Erythroblast (primary cell): ENCODE measurements around the gene MAPK1IP1L.
A peak's percentile ranks its signal among the peaks of the same experiment; 100 is the strongest.
"Not testable (repeated sequence)": the region's sequence is repeated elsewhere in the genome, so short reads cannot be mapped to it uniquely, and the experiment has no call there.

Experiments
- DNase-seq, 2 experiments: peaks; one replicate each; lab custom pipeline; 2025; lab: John Stamatoyannopoulos, UW
- GATA1 ChIP-seq: IDR thresholded peaks from 2 replicates; pipeline ENCODE4 v1.6.1; 2011; ENCODE audit warnings: low read depth, mild to moderate bottlenecking, control low read depth, low read length, moderate library complexity
- POLR2A ChIP-seq: IDR thresholded peaks from 2 replicates; pipeline ENCODE4 v1.6.1; 2011; ENCODE audit warnings: mild to moderate bottlenecking, low read length

Gene MAPK1IP1L

DNA sequence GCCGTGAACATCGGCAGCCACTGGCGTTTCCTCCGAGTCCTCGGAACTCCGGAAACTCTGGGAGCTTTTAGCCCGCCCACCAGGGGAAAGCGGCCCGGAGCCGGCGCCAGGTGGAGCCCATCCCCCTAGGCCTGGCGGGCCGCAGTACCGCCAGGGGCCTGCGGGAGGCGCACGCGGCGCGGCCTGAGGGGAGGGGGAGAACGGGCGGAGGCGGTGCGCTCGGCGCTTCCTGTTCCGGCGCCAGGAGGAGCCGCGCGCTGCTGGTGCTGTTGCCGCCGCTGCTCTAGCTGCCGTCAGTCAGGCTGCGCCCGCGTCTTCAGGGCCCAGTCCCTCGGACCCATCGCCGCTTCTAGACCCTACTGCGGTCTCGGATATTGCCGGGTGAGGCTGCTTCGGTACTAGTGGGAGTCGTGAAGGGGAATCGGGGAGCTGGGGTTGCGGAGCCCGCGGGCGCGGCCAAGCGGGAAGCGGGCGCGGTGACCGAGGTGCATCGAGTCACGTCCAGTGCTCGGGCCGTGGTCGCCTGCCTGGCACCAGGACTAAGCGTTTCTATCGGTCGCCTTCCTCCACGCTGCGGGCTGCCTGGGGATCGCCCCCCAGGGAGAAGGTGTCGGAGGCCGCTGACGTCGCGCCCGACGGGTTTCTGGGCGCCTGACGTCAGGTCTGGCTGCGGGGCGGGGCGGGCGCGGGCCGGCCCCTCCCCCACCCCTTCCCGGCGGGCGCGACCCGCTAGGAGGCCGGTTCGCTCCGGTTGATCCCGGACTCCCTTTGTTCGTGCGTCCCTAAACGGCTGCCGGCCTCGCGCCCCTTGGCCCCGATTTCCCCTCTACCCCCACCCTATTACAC, at the start of gene MAPK1IP1L:
TSS of gene MAPK1IP1L (plus strand) at position 225 of the 846 bp plus-strand sequence. CDS start 10,037 bp downstream, outside the sequence.
- TF ChIP-seq POLR2A (peak; percentile 100), GATA1 (no peak)
- peak; percentile 93 to 96 for DNase-seq

DNA sequence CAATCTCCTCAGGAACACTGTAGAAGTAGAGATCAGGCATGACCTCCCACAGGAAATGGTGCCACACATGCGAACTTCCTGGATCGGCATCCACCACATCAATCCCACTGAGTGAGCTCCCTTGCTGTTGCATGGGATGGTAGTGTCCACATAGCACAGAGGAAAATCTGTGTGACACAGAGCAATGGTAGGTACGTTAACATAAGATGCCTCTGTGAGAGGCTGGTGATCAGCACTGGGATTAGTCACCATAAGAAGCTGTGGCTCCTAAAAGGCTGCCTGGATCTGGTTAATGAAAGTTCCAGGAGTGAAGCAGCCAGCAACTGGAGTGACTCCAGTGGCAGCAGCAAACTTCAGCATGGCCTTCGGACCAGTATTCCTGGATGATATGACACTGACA, 46.4 kb upstream of the MAPK1IP1L start:
- no peak for DNase-seq
- no peak for TF ChIP-seq GATA1
- no peak for TF ChIP-seq POLR2A

DNA sequence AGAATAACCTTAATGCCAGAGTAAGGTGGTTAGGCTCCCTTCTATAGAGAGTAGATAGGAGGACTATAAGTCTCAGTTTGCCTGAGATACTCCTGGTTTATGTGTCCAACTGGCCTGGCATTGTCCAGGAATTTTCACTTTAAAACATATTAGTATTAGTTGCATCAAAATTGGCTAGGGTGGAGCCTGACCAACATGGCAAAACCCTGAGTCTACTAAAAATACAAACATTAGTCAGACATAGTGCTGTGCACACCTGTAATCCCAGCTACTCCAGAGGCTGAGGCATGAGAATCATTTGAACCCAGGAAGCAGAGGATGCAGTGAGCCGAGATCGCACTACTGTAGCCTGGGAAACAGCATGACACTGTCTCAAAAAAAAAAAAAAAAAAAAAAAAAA, 36.4 kb upstream of the MAPK1IP1L start:
- TF ChIP-seq POLR2A = no peak
- TF ChIP-seq GATA1 = no peak
- no peak for DNase-seq

DNA sequence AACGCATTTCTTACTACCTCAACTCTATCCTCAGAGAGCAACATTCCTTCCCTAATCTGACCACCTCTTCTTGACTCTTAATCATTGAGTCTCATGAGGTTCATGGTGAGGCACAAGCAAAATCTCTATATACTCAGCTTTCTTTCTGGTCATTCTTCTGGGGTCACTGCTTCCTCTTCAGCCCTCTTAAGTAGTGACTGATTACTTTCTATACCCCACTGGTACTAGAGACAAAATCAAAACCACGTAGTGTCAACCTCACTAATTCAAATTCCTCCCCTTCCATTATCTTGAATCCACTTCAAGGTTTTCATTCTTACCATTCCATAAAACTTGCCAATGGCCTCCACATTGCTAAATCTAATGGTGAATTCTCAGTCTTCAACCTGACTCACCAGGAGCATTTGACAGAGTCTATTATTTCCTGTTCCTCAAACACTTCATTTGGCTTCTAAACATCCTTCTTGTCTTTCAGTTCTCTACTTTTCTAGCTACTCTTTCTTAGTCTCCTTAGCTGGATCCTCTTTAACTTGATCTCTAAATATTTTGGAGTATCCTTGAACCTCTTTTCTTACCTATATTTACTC, 31.4 kb upstream of the MAPK1IP1L start:
- no peak for TF ChIP-seq GATA1
- TF ChIP-seq POLR2A = no peak
- peak in 1 of 2 experiments; percentile 46 for DNase-seq

DNA sequence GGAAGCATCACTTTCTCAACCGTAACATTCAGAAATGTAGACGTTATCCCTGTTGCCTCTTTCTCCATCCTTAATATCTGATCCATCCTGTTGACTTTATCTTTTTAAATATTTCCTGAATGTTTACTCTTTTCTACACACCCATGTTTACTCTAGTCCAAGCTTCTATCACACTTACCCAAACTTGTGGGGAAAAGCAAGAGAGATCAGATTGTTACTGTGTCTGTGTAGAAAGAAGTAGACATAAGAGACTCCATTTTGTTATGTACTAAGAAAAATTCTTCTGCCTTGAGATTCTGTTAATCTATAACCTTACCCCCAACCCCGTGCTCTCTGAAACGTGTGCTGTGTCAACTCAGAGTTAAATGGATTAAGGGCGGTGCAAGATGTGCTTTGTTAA, 27.1 kb upstream of the MAPK1IP1L start:
- DNase-seq = not testable (repeated sequence)

DNA sequence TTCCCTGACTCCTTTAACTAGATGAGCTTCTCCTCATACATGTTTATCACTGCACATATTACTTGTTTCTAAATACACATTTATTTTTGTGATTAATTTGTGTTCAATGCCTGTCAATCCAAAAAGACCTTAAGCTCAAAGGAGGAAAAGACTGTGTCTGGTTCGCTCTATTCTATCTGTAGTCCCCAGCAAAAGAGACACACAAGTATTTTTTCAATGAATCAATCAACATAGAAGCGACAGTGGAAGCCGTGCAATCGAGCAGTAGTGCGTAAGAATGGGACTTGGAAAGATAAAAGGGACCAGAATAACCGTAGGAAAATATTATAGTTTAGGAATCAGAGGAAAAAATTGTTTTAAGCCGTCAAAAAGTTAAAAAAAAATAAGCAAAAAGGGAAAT, 25.5 kb upstream of the MAPK1IP1L start:
- DNase-seq = peak; percentile 43 to 55
- no peak for TF ChIP-seq GATA1
- TF ChIP-seq POLR2A = no peak

DNA sequence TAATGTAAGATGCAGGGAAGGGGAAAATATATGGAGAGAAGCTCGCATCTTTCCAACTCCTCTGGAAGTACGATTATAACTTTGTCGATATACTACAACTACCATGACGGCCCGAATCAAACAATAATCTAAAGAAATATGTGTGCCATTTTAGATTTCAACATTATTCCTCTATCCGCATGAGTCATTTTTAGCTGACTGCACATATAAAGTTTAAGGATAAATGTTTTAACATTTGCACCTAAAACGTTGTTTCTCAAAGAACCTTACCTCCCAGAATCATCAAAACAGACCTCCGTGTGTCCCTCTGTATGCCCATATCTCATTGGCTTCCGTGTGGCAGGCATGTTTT, 25.0 kb upstream of the MAPK1IP1L start:
- DNase-seq = no peak
- no peak for TF ChIP-seq POLR2A
- TF ChIP-seq GATA1 = no peak

DNA sequence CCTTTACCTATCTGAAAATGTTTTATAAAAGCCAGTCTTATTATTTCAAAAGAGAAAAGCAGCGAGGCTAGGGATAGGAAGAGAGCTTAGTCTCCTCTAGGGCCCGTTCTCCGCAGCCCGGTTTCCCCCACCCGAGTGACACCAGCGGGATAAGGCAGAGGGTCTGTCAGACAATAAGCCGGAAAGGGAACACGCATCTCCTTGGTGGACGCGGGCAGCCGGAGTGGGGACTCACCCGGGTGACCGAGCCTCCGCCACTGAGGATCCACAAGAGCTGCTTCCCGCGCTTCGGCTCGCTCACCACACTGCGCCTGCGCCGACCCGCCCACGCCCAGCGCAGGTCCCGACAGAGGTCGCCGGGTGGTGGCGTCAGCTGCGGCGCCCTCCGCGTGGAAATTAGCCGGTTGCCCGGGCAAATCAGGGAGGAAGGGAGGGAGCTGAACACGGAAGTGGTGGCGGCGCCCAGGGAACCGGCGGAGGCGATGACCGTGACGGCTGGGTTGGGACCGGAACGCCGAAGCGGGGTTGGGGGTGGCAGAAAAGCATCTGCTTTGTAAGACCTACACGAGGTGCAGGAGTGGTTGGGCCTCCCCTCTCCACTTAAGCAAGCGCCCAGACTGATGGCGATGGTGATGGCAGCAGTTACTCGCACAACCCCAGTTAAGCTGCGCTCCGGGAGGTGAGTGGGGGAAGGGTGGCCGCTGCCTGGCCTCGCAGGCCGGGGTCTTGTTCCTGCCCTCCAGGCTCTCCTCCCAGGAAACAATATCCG, 24.5 kb upstream of the MAPK1IP1L start, which contains the start of the genes SOCS4 and WDHD1:
TSS of gene SOCS4 (plus strand) at position 444 of the 769 bp plus-strand sequence. CDS start 15,806 bp downstream, outside the sequence.
TSS of gene WDHD1 (minus strand) at position 307 of the 769 bp plus-strand sequence. CDS start 312 bp downstream, outside the sequence.
- TF ChIP-seq POLR2A (peak; percentile 97), GATA1 (no peak)

DNA sequence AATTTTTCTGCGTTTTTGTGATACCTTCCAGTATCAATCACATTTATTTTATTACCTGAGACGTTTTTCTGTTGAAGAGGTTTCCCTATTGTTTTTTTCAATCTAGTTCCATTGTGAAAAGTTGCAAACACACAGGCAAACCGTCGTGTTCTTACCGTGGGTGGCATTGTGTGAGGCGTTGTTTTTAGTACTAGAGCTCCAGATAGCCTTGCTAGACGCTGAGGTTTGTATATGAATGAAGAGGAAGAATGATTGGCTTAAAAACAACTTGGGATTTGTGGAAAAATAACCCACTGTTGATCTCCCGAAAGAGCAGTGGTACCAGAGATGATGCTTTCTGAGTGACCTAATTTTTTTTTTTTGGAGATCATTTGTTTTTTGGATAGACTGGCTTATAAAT, 23.4 kb upstream of the MAPK1IP1L start:
- peak; percentile 32 to 47 for DNase-seq
- TF ChIP-seq POLR2A (no peak), GATA1 (no peak)

More for the DNA sequence above, 24.5 kb upstream of the MAPK1IP1L start, which contains the start of the genes SOCS4 and WDHD1:
- DNase-seq = peak; percentile 97 to 99

DNA sequence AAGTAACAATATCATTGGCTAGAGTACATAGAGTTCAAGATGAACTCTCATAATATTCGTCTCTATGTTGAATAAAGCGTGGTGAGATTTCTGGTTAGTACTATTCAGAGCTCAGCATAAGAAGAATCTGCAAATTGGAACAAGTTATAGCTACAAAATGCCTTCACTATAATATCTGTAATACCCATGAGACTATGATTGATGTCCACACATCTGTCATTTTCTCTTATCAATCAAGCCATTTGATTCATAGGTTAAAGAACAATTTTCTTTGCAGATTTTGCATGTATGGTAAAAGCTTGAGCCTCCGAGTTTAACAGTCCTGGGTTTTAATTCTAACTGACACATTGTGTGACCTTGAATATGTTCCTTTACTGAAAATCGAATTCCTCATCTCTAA, 23.0 kb upstream of the MAPK1IP1L start:
- TF ChIP-seq GATA1 (no peak), POLR2A (no peak)
- DNase-seq = no peak

DNA sequence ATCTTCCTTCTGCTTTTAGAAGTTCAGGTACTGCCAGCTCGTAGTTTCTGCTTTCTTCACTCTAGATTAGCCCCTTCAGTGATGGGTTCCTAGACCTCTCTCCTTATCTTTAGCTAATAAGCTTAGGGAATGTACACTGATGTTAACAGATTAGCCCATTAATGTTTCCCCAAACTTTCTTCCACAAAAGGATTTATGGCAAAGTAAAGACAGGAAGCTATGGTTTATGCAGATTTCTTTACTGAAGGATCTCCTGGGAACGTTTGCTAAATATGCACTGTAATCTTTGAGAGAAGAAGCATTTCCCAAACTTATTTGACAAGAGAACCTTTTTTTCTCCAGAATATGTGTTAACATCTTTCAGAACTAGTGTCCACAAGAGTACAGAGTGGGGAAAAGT, 20.3 kb upstream of the MAPK1IP1L start:
- DNase-seq = no peak
- no peak for TF ChIP-seq GATA1
- no peak for TF ChIP-seq POLR2A

DNA sequence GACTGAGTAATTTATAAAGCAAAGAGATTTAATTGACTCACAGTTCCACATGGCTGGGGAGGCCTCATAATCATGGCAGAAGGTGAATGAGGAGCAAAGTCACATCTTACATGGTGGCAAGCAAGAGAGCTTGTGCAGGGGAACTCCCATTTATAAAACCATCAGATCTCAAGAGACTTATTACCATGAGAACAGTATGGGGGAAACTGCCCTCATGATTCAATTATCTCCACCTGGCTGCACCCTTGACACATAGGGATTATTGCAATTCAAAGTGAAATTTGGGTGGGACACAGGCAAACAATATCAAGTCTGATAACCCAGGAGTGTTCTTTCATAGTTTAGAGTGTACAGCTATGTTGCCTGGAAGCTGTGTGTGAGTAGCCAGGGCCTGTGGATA, 13.5 kb upstream of the MAPK1IP1L start:
- DNase-seq = not testable (repeated sequence)

DNA sequence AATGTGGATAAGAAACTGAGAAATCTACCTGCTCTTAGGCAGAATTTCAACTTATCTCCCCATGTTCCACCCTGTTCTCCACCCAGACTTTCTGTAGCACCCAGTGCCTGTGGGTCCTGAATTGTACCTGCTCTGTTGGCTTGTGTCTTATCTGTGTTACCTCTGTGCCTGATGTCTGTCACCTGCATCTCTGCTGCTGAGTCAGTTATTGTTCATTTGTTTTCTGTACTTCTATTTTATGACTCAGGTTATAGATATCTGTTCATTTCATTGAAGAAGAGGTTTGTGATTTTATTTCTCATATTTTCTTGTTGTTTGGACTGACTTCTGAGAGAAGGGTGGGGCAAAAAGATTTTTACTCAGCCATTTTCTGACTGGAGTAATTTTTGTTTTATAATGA, 12.7 kb upstream of the MAPK1IP1L start:
- DNase-seq = no peak
- TF ChIP-seq POLR2A = no peak
- TF ChIP-seq GATA1 = no peak

DNA sequence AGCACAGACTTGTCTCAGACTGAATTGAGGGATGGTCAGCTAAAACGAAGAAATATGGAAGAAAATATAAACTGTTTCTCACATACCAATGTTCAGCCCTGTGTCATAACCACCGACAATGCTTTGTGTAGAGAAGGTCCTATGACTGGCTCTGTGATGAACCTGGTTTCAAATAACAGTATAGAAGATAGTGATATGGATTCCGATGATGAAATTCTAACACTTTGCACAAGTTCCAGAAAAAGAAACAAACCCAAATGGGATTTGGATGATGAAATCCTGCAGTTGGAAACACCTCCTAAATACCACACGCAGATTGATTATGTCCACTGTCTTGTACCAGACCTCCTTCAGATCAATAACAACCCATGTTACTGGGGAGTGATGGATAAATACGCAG, 7.9 kb upstream of the MAPK1IP1L start:
- DNase-seq = no peak
- TF ChIP-seq POLR2A = no peak
- TF ChIP-seq GATA1 = no peak
